GM21576 (cell line): ENCODE measurements around the gene MEPCE.

Source experiments
- ATAC-seq: cut with Tn5 transposase; IDR thresholded peaks from one replicate; pipeline ENCODE4 v1.9.1; 2021; ENCODE audit warnings: mild to moderate bottlenecking, moderate library complexity; ENCODE audit not compliant: unreplicated experiment

MEPCE gene

DNA sequence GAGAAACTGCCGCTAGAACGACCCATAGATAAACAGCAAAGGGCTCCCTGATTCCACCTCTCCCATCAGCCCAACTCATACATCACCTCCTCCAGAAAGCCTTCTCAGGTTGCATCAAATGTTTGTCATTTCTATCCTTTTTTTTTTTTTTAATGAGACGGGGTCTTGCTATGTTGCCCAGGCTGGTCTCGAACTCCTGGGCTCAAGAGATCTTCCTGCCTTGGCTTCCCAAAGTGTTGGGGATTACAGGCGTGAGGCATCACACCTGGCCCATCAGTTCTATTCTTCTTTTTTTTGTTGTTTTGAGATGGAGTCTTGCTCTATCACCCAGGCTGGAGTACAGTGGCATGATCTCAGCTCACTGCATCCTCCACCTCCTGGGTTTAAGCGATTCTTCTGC lies 27.4 kb downstream of the MEPCE start:
- ATAC-seq: no peak

DNA sequence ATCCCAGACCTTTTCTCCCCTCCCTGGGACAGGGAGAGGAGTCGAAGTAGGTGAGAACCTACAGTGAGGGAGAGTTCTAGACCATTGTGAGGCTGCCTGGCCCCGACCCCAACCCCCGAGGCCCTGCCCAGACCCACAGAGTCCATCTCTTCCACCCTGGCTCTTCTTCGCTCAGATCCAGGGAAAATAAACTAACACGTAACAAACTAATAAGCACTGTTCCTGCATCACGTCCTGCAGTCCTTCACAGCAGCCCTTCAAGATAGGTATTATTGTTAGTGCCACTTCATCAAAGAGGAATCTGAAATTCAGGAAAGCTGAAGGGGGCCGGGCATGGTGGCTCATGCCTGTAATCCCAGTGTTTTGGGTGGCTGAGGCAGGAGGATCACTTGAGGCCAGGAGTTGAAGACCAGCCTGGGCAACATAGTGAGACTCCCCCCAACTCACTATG lies 34.6 kb downstream of the MEPCE start, which contains the start of gene SPACDR:
TSS of gene SPACDR (minus strand) at position 51 of the 451 bp plus-strand sequence. CDS start 235 bp downstream, outside the sequence.
- no peak for ATAC-seq

- no peak for ATAC-seq
Observed at GRCh38 chr7:100464791-100465190, 35.2 kb downstream of the MEPCE start.

GRCh38 chr7:100465299-100465698 lies 35.7 kb downstream of the MEPCE start:
- no peak for ATAC-seq

- no peak for ATAC-seq
Observed at GRCh38 chr7:100465702-100466311, 36.2 kb downstream of the MEPCE start.

DNA sequence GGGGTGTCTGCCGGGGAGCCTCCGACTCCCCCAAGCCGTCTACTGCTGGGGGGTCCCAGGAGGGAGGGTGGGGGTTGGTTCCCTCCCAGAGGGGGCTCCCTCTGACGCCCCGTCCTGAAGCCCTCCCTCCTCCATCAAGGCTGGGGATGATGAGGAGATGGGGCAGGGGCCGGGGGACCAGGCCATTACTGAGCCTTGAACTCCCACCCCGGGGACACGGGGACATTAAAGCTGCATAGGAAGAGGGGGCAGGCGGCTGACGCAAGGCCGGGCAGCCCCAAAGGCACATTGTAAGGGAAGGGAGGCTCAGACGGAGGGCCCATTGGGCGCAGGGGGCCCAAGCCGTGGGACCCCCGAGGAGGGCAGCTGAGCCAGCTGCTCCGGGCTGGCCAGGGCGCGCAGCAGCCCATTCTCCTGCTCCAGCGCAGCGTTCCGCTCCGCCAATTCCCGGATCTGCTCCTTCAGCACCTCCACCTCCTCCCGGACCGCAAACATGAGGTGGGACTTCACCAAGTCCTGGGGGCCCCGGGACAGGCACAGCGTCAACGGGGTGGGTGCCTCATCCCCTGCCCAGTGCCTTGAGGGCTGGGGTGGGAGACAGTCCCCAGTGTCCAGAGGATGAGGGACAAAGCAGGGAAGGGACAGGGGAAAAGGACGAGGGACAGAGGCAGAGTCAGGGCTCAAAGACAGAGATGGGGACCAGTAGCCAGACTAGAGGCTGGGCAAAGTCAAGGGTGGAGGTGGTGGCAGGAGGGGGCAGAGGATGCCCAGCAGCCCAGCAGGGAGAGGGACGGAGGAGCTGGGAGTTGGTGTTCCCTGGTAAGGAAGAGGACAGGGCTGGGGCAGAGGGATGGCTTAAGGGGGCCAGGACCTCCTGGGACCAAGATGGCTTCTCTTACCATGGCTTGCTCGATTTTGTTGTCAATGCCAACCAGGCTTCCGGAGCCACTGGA lies 37.3 kb downstream of the MEPCE start:
- ATAC-seq: no peak

DNA sequence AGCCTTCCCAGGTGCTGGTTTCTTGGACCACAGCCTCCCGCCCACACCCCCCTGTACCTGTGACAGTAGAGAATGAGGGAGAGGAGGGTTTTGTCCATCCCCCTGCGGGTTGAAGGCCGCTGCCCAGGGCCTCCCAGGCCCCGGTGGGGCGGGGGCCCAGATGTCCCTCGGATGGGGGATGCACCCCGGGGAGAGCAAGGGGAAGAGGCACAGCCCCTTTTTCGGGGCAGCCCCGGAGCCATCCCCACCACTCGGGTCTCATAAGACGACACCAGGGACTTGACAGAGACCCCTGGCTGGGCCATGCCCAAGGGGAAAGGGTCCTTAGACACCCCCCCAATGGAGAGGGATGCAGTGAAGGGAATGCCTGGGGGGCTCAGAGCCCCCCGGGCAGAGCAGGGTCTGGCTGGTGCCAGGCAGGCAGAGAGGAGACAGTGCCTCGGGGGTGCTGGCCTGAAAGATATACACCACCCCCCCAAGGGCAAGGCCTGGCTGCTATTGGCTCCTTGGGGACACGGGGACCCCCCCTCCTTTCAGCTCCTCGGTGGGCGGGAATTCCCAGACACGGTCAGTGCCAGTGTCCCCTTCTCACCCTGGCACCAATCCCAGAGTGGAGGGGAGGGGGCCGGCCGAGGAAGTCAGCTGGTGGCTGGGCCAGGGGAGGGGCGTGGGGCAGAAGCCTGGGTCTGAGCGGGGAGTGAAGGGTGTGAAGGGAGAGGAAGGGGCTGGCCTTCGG lies 38.2 kb downstream of the MEPCE start:
- ATAC-seq: no peak

DNA sequence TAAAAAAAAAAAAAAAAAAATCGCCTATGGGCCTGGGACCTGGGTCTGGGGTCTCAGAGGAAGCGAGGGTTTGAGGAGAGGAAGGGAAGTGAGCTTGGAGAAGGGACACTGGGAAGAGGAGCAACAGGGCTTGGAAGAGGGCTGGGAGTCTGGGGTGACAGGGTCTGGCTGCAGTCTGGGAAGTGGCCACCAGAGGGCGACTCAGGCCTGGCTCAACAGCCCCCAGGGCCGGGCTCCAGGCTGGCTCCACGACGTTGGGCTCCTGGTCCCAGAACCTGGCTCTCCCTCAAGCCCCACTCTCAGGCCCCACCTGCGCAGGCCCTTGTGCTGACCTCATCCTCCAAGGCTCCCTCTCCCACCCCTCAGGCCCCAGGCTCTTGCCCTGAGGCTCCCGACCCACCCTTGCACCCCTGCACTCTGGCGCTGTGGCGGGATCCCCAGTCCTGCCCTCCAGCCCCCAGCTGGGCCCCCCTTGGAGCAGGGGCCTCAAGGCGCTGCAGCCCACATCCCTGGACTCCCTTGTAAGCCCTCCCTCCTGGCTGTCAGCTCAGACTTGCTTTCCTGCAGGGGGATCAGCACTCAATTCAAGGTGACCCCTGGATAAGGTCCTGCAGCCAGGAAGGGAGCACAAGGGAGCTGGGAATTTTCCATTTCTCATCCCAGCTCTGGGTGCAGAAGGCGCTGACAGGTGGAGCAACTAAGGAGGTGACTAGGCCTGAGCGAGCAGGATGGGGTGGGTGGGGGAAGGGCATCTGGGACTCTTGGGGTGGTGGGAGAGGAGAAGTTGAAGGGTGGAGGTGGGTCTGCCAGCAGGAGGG lies 39.8 kb downstream of the MEPCE start:
- ATAC-seq: no peak

GRCh38 chr7:100471021-100471420 lies 41.4 kb downstream of the MEPCE start:
- no peak for ATAC-seq

GRCh38 chr7:100472121-100472851 lies 42.7 kb downstream of the MEPCE start:
- no peak for ATAC-seq

DNA sequence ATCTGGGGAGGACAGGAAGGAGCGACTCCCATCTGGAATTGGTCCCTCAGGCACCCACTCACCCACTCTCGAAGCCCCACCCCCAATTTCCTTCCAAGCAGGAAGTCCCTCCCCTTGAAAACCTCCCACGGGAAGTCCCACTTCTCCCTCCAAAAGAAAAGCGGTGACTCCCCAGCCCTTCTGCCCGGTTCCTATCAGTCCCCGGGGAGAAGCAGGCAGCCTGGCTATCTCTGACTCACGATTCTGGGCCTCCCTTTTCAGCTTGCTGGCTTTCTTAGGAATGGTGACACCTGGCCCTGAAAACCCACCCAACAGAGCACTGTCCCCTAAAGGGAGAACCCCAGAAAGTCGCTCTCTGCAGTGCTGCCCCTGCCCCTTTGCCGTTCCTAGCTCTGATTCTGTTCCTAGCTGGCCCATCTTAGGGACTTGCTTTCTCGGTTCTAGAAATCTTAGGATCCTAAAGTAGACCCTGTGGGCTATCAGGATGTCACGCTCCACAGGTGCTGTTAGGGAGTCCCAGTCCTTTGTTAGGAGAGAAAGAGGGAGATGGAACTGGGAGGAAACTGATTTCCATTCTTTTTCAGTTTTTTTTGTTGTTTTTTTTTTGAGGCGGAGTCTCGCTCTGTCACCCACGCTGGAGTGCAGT lies 43.3 kb downstream of the MEPCE start:
- no peak for ATAC-seq

GRCh38 chr7:100475549-100475948 lies 45.9 kb downstream of the MEPCE start:
- no peak for ATAC-seq

GRCh38 chr7:100476101-100476780 lies 46.6 kb downstream of the MEPCE start:
- ATAC-seq: no peak

GRCh38 chr7:100476903-100477870 lies 47.6 kb downstream of the MEPCE start:
- no peak for ATAC-seq

DNA sequence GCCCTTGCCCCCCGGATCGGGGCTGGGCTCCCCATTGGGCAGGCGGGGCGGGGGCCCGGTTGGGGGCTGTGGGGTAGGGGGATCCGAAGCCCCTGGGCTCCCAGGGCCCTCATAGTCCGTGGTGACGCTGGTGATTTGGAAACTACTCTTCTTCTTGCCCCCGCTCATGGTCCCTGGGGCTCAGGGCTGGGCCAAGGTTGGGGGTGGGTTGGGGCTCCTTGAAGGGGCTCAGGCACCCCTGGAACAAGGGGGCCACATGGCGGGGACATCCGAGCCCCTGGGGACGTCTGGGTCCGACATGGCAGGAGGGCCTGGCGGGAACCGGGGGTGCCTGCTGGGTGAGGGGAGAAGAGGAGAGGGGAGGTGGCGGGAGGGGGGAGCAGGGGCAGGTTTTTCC lies 48.2 kb downstream of the MEPCE start:
- no peak for ATAC-seq

GRCh38 chr7:100478958-100479660 lies 49.5 kb downstream of the MEPCE start, which contains the start of gene TSC22D4:
Gene TSC22D4 (minus strand): TSS chr7:100479214. CDS start chr7:100478038, 1,176 bp downstream.
- ATAC-seq: peak; percentile 58

DNA sequence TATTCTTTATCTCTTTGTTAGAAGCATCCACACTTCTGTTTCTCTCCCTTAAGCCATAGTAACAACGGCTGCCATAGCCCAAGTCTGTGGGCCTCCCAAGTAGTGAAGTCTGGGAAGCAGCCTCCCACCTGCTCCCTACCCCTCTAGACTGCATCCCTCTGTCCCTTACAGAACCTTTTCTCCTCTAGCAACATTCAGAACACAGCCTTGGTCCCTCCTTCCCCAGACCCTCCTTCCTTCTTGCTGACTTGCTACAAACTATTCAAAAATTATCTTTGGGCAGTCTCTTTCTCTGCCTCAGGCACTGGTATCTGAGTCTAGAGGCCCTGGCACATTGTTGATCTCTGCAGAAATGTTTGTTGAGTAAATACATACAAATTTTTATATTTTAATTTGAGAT lies 51.8 kb downstream of the MEPCE start:
- no peak for ATAC-seq
